Osteocyte (in vitro differentiated cells): ENCODE results near the gene PLA2G5. TPM values are rescaled to one million over a fixed set of nuclear protein-coding genes. Genes with fewer than 3 reads are reported as not detected.

Experiments used
- DNase-seq: peaks from one replicate; pipeline ENCODE4 v3.0.0; 2021; ENCODE audit warnings: mixed read lengths; ENCODE audit not compliant: unreplicated experiment; ENCODE audit errors: extremely low spot score
- H3K27ac Mint-ChIP-seq: one replicate; pipeline ENCODE4 v1.8.0; 2021; ENCODE audit warnings: mild to moderate bottlenecking, mixed read lengths; ENCODE audit not compliant: unreplicated experiment
- H3K27me3 Mint-ChIP-seq: one replicate; pipeline ENCODE4 v1.8.0; 2021; ENCODE audit warnings: mixed read lengths; ENCODE audit not compliant: unreplicated experiment
- H3K36me3 Mint-ChIP-seq: one replicate; pipeline ENCODE4 v1.8.0; 2021; ENCODE audit warnings: mixed read lengths; ENCODE audit not compliant: unreplicated experiment
- H3K4me1 Mint-ChIP-seq: one replicate; pipeline ENCODE4 v1.8.0; 2021; ENCODE audit warnings: mixed read lengths; ENCODE audit not compliant: unreplicated experiment
- H3K4me3 Mint-ChIP-seq: one replicate; pipeline ENCODE4 v1.8.0; 2021; ENCODE audit warnings: mild to moderate bottlenecking, moderate library complexity, mixed read lengths; ENCODE audit not compliant: unreplicated experiment
- H3K9me3 Mint-ChIP-seq: one replicate; pipeline ENCODE4 v1.8.0; 2021; ENCODE audit warnings: mixed read lengths; ENCODE audit not compliant: unreplicated experiment
- total RNA-seq: library from RNA; stranded (reverse); gene quantifications from 2 replicates; pipeline ENCODE4 v1.2.1, GENCODE V29; 2021
- TF ChIP-seq, protein P1 (sequence below): fragments of 200-600 bp; sonication (generic); IDR thresholded peaks from 2 replicates; pipeline ENCODE4 v1.5.0; 2021; ENCODE audit warnings: antibody characterized with exemption, mild to moderate bottlenecking, moderate library complexity

PLA2G5 gene
- total RNA-seq, 1 donor from 2014 or later, result not detected

DNA sequence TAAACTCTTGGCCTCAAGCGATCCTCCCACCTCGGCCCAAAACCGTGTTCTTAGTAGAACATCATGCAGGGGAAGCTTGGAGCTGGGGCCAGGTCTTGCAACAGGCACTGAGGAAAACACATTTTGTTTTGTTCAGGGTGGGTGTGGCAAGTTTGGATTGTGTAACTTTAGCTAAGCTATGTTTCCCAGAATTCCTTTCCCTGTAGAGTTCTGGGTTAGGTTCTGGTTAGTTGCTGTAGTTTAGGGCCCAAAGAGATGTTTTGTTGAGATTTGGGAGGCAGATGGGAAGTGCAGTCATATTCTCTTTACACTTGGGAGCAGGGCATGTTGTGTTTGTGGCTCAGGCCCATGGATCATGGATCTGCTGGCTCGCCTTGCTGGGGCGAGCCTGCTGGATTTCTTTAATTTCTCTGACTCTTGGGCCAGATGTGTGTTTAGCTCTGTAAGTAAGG, 24.0 kb downstream of the PLA2G5 start:
- DNase-seq, result no peak
- no peaks in the 10 kb centered on the region for H3K27me3 Mint-ChIP-seq

DNA sequence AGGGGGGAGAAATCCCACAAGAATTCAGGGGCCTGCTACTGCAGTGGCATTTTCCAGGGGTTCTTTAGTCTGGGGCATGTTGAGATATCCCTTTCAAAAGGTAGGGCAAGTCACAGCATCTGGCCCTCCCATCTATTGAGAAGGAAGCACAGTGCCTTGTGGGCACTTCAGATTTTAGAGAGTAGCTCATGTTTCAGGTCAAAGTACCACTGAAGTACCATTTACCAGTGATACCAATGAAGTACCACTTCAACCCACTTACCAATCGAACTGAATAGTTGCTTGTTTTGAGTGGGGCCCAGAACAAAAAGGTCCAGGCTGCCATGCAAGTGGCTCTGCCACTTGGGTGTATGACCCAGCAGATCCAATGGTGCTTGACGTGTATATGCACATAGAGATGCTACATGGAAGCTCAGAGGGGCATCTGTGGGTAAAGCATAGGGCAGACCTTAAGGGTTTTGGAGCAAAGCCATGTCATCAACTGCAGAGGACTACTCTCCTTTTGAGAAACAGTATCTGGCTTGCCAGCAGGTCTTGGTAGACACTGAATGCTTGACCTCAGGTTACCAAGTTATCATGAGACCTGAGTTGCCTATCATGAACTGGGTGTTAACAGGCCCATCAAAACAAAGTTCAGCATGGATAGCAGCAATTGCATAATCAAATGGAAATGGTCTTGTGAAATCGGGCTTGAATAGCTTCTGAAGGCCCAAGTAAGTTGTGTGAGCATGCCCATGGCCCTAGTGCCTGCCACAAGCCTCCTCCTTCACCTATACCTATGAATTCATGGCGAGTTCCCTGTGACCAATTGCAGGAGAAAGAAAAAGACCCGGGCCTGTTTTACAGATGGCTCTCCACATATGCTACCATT, 25.8 kb downstream of the PLA2G5 start:
- H3K9me3 Mint-ChIP-seq, result no peaks in the 10 kb centered on the region
- H3K4me3 Mint-ChIP-seq, result no peak overlapping the region
- H3K4me1 Mint-ChIP-seq, result no peaks in the 10 kb centered on the region
- no peaks in the 10 kb centered on the region for H3K27me3 Mint-ChIP-seq
- TF ChIP-seq, protein P1, sequence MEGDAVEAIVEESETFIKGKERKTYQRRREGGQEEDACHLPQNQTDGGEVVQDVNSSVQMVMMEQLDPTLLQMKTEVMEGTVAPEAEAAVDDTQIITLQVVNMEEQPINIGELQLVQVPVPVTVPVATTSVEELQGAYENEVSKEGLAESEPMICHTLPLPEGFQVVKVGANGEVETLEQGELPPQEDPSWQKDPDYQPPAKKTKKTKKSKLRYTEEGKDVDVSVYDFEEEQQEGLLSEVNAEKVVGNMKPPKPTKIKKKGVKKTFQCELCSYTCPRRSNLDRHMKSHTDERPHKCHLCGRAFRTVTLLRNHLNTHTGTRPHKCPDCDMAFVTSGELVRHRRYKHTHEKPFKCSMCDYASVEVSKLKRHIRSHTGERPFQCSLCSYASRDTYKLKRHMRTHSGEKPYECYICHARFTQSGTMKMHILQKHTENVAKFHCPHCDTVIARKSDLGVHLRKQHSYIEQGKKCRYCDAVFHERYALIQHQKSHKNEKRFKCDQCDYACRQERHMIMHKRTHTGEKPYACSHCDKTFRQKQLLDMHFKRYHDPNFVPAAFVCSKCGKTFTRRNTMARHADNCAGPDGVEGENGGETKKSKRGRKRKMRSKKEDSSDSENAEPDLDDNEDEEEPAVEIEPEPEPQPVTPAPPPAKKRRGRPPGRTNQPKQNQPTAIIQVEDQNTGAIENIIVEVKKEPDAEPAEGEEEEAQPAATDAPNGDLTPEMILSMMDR, result no peak
- no peaks in the 10 kb centered on the region for H3K36me3 Mint-ChIP-seq
- no peak for DNase-seq
- H3K27ac Mint-ChIP-seq, result no peak overlapping the region

More for the DNA sequence above, 24.0 kb downstream of the PLA2G5 start:
- Mint-ChIP-seq H3K9me3 (no peaks in the 10 kb centered on the region), H3K36me3 (no peaks in the 10 kb centered on the region), H3K4me1 (no peaks in the 10 kb centered on the region), H3K4me3 (no peak overlapping the region), H3K27ac (no peak overlapping the region)
- TF ChIP-seq, protein P1, result no peak

DNA sequence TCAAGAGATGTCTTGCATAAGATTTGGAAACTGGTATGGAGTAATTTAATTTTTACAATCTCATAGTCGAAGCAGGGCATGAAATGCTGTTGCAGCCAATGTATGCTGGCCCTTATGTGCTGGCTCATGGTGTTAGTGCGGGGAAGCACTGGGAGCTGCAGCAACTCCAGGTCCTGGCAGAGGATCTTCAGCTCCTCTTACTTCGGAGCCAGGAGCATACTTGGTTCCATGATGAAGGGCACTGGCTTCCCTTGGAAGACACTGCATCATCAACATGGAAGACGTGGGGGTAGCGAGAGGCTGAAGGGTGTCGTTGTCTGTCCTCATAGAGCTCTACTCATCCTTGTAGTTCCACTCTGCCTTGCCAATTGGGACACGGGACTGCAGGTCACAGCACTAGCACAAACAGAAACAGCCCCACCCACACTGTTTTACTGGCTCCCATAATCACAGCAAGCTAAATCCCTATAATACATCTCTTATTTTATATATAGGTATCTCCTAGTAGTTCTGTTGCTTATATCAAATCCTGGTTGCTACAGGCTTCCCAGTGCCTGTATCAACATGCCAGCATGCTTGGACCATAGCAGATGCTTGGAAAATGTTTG, 26.9 kb downstream of the PLA2G5 start:
- DNase-seq, result no peak
- H3K27ac Mint-ChIP-seq, result no peak overlapping the region
- H3K9me3 Mint-ChIP-seq, result no peaks in the 10 kb centered on the region
- peaks cover 2% of the 10 kb centered on the region for H3K27me3 Mint-ChIP-seq
- H3K36me3 Mint-ChIP-seq, result no peaks in the 10 kb centered on the region
- no peaks in the 10 kb centered on the region for H3K4me1 Mint-ChIP-seq
- TF ChIP-seq, protein P1, result no peak
- no peak overlapping the region for H3K4me3 Mint-ChIP-seq

DNA sequence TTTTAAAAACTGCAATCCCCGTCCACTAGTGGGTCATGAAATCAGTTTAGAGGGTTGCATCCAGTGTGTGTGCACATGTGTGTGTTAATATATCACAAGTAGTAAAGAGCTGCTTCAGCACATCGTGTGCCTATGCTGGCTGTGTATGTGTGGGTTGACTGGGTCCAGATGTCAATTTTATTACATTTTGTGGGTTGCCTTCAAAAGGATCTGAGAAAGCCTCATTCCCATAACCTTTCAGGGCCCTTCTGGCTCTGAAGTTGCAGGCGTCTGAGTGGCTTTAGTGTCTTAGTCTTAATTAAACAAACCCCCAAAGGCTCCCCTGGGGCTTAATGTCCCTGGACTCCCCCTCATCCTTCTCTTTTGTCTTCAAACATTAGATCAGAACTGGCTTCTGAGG, 29.5 kb downstream of the PLA2G5 start:
- H3K9me3 Mint-ChIP-seq, result no peaks in the 10 kb centered on the region

More for the DNA sequence above, 29.5 kb downstream of the PLA2G5 start:
- Mint-ChIP-seq H3K27ac (no peak overlapping the region), H3K27me3 (peaks cover 7% of the 10 kb centered on the region), H3K4me1 (no peaks in the 10 kb centered on the region), H3K36me3 (no peaks in the 10 kb centered on the region), H3K4me3 (no peak overlapping the region)
- DNase-seq, result no peak
- TF ChIP-seq, protein P1, result no peak
